PFSK-1 (cell line): ENCODE data around the gene FA2H.

Experiments used
- POLR2AphosphoS5 ChIP-seq: IDR thresholded peaks from 2 replicates; pipeline ENCODE4 v1.6.1; 2012; ENCODE audit warnings: low read depth, mild to moderate bottlenecking, control low read depth, low read length, moderate library complexity
- SIN3A ChIP-seq: IDR thresholded peaks from 2 replicates; pipeline ENCODE4 v1.6.1; 2012; ENCODE audit warnings: mild to moderate bottlenecking, low read length, moderate library complexity, borderline replicate concordance; ENCODE audit not compliant: insufficient read depth
- TAF1 ChIP-seq: IDR thresholded peaks from 2 replicates; pipeline ENCODE4 v1.6.1; 2012; ENCODE audit warnings: low read length, control low read depth, borderline replicate concordance; ENCODE audit not compliant: insufficient read depth
- TF ChIP-seq, protein P1 (sequence below), 2 experiments: IDR thresholded peaks; 2 replicates each; pipeline versions ENCODE4 v1.6.1 to v1.8.0; 2011 to 2012; ENCODE audit warnings: low read depth in 2 of 2, low read length in 2 of 2, control low read depth in 1 of 2, inconsistent platforms in 1 of 2, mild to moderate bottlenecking in 1 of 2, moderate library complexity in 1 of 2; ENCODE audit not compliant: insufficient read depth in 1 of 2

DNA sequence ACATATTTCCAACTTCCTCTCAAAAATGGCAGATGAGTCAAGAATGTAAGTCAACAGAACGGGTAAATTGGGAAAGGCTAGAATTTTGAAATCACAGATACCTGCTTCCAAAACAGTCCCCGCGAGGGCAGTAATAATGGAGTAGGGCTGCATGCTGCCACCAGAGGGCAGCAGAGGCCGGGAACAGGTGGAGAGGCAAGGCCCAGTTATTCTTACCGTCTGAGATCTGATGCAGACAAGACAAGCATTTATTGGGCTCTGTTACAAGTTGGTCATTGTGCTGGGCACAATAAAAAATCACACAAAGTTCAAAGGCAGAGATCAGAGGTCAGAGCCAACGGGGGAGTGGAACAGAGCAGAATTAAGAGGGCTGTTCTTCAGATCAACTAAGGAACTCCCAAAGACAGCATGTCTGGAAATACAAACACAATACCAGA, 65.2 kb downstream of the FA2H start:
- TF ChIP-seq TAF1, result no peak
- no peak for TF ChIP-seq POLR2AphosphoS5
- TF ChIP-seq, protein P1, sequence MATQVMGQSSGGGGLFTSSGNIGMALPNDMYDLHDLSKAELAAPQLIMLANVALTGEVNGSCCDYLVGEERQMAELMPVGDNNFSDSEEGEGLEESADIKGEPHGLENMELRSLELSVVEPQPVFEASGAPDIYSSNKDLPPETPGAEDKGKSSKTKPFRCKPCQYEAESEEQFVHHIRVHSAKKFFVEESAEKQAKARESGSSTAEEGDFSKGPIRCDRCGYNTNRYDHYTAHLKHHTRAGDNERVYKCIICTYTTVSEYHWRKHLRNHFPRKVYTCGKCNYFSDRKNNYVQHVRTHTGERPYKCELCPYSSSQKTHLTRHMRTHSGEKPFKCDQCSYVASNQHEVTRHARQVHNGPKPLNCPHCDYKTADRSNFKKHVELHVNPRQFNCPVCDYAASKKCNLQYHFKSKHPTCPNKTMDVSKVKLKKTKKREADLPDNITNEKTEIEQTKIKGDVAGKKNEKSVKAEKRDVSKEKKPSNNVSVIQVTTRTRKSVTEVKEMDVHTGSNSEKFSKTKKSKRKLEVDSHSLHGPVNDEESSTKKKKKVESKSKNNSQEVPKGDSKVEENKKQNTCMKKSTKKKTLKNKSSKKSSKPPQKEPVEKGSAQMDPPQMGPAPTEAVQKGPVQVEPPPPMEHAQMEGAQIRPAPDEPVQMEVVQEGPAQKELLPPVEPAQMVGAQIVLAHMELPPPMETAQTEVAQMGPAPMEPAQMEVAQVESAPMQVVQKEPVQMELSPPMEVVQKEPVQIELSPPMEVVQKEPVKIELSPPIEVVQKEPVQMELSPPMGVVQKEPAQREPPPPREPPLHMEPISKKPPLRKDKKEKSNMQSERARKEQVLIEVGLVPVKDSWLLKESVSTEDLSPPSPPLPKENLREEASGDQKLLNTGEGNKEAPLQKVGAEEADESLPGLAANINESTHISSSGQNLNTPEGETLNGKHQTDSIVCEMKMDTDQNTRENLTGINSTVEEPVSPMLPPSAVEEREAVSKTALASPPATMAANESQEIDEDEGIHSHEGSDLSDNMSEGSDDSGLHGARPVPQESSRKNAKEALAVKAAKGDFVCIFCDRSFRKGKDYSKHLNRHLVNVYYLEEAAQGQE (IDR thresholded peaks at IDR 0.05; ENCODE audit: insufficient read depth in 1 of 2, low read depth in 2 of 2, low read length in 2 of 2), result no peak
- no peak for TF ChIP-seq SIN3A
